ENCODE data around the gene BDH1. TPM values are rescaled to one million over a fixed set of nuclear protein-coding genes. Genes with fewer than 3 reads are reported as not detected.

BDH1 gene
- total and polyA plus RNA-seq, 2 of the 8 experiments (the other 6 are each of a cell fraction or from before 2014, with no cell fraction given) = 27.2 to 28.1 TPM

DNA sequence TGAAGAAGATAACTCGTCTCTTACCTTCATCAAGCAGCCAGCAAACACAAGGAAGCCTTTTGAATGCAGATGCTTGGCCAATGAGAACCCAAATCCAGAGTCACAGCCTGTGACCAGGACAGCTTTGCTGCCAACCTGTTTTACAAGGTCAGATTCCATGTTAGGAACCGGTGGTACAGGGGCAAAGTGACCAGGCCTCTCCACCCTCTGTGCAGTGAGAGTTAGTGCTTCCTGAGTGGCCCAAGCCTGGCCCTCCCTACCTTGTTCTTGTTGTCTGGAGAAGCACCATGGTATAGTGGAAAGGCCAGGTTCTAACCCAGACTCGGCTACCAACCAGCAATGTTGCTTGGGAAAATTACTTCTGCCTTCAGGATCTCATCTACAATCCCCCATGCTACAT is 23.4 kb downstream of the BDH1 start (continued):
- TF ChIP-seq EZH2 (IDR thresholded peaks at IDR 0.05; ENCODE audit: low read depth, low read length, severe bottlenecking) = no peak
- TF ChIP-seq SP1 (IDR thresholded peaks at IDR 0.05; ENCODE audit: low read depth, low read length) = no peak
- TF ChIP-seq SUZ12 (IDR thresholded peaks at IDR 0.05; ENCODE audit: low read length) = no peak
